ENCODE data around the gene CRY1. TPM values are rescaled to one million over a fixed set of nuclear protein-coding genes. Genes with fewer than 3 reads are reported as not detected.

Gene CRY1
- polyA plus RNA-seq, 1 of the 3 experiments (the other 2 are of a cell fraction), result 4.9 TPM

- TF ChIP-seq JUND (IDR thresholded peaks at IDR 0.05) (no peak), ZBTB33 (IDR thresholded peaks at IDR 0.05; ENCODE audit: borderline replicate concordance, low read depth) (no peak), USF1 (IDR thresholded peaks at IDR 0.05; ENCODE audit: borderline replicate concordance, low read depth) (no peak), ELF1 (IDR thresholded peaks at IDR 0.05) (no peak), MXI1 (IDR thresholded peaks at IDR 0.05; ENCODE audit: low read depth, low read length) (no peak), EZH2phosphoT487 (IDR thresholded peaks at IDR 0.05; ENCODE audit: borderline replicate concordance, low read depth) (no peak), RFX5 (IDR thresholded peaks at IDR 0.05; ENCODE audit: low read length) (no peak), GATA2 (CRISPR knock-in tag; IDR thresholded peaks at IDR 0.05) (no peak)
- POLR2A ChIA-PET, result no interaction called here
- Histone ChIP-seq H3K9ac (no peak overlapping the region), H3K27ac (ENCODE audit: low read depth in 2 of 2, low read length in 1 of 2) (no peak overlapping the region; a peak in 1 of 4 replicates), H3F3A (replicated peaks; ENCODE audit: insufficient read depth) (peaks cover 8% of the 10 kb centered on the region), H3K9me2 (no peaks in the 10 kb centered on the region), H3K36me3 (replicated peaks in 1 of 2; ENCODE audit: control insufficient read depth in 1 of 2, insufficient read depth in 2 of 2, low read length in 1 of 2) (peaks cover 13 to 14% of the 10 kb centered on the region in 2 experiments), H3K27me3 (ENCODE audit: insufficient read depth) (no peaks in the 10 kb centered on the region), H4K20me1 (ENCODE audit: insufficient read depth) (no peaks in the 10 kb centered on the region), H3K4me3 (ENCODE audit: low read depth in 2 of 2, low read length in 1 of 2) (peak overlapping the region in 1 of 2 experiments; percentile 72; a peak in 1 of 4 replicates), H3K9me3 (no peaks in the 10 kb centered on the region), H2AFZ (ENCODE audit: low read depth) (no peak overlapping the region), H3K79me2 (ENCODE audit: insufficient read depth) (peaks cover 17% of the 10 kb centered on the region), H3K4me1 (ENCODE audit: control insufficient read depth in 1 of 2, insufficient read depth in 2 of 2, low read depth in 1 of 2, low read length in 1 of 2) (peaks cover 6 to 13% of the 10 kb centered on the region in 2 experiments; a peak in 2 of 4 replicates), H3K4me2 (peak overlapping the region; percentile 76)
- DNase-seq, result no peak
- CTCF ChIA-PET, result no interaction called here
- 96% methylated on average over 5 of the region's 5 CpGs for WGBS (ENCODE audit: low lambda C conversion rate)
Observed at GRCh38 chr12:106985479-106985878, 107.9 kb downstream of the CRY1 start.

GRCh38 chr12:106984588-106985137, 108.7 kb downstream of the CRY1 start:
- no peak for TF ChIP-seq PBX3 (IDR thresholded peaks at IDR 0.05)
- no peak for TF ChIP-seq TAF1 (IDR thresholded peaks at IDR 0.05; ENCODE audit: borderline replicate concordance, low read depth, low read length)
- no peak for TF ChIP-seq ZBTB33 (IDR thresholded peaks at IDR 0.05; ENCODE audit: borderline replicate concordance, low read depth)
- TF ChIP-seq RFX5 (IDR thresholded peaks at IDR 0.05; ENCODE audit: low read length), result no peak
- TF ChIP-seq POLR2AphosphoS5 (IDR thresholded peaks at IDR 0.05; ENCODE audit: low read depth, low read length), result no peak
- no peak for TF ChIP-seq NFIC (IDR thresholded peaks at IDR 0.05; ENCODE audit: borderline replicate concordance)
- no peak for TF ChIP-seq USF2 (IDR thresholded peaks at IDR 0.05; ENCODE audit: borderline replicate concordance, low read depth, low read length)
- no peak for TF ChIP-seq EP300 (IDR thresholded peaks at IDR 0.05; ENCODE audit: borderline replicate concordance in 1 of 2, low read depth in 1 of 2, low read length in 1 of 2)
- no peak for TF ChIP-seq MEF2A (IDR thresholded peaks at IDR 0.05; ENCODE audit: borderline replicate concordance, low read depth)
- no peak for TF ChIP-seq JUND (IDR thresholded peaks at IDR 0.05)
- TF ChIP-seq EZH2phosphoT487 (IDR thresholded peaks at IDR 0.05; ENCODE audit: borderline replicate concordance, low read depth), result no peak
- no peak for TF ChIP-seq MXI1 (IDR thresholded peaks at IDR 0.05; ENCODE audit: low read depth, low read length)
- TF ChIP-seq FOXJ3 (CRISPR knock-in tag; IDR thresholded peaks at IDR 0.05), result no peak
- CTCF ChIA-PET, result interaction anchor here (1.1 kb wide), 1 partner anchor 10 kb away, joined by 3 read pairs; no protein-coding TSS in a partner anchor
- peaks cover 6 to 13% of the 10 kb centered on the region in 2 experiments; a peak in 2 of 4 replicates for H3K4me1 ChIP-seq (ENCODE audit: control insufficient read depth in 1 of 2, insufficient read depth in 2 of 2, low read depth in 1 of 2, low read length in 1 of 2)
- H3K4me3 ChIP-seq (ENCODE audit: low read depth in 2 of 2, low read length in 1 of 2), result no peak overlapping the region
- H3K27ac ChIP-seq (ENCODE audit: low read depth in 2 of 2, low read length in 1 of 2), result no peak overlapping the region
- no peaks in the 10 kb centered on the region for H3K9me2 ChIP-seq
- peaks cover 17% of the 10 kb centered on the region for H3K79me2 ChIP-seq (ENCODE audit: insufficient read depth)
- H3K9me3 ChIP-seq, result no peaks in the 10 kb centered on the region
- H3K27me3 ChIP-seq (ENCODE audit: insufficient read depth), result no peaks in the 10 kb centered on the region
- H4K20me1 ChIP-seq (ENCODE audit: insufficient read depth), result no peaks in the 10 kb centered on the region
- POLR2A ChIA-PET, result interaction anchor here (1.9 kb wide), 1 partner anchor 29 kb away, joined by 11 read pairs; the partner anchor contains the start of gene TMEM263
- WGBS (ENCODE audit: low lambda C conversion rate), result 93% methylated on average over 6 of the region's 6 CpGs
- no peak overlapping the region for H3K9ac ChIP-seq
- DNase-seq, result no peak
- no peak overlapping the region for H3K4me2 ChIP-seq
- H3F3A ChIP-seq (replicated peaks; ENCODE audit: insufficient read depth), result peaks cover 8% of the 10 kb centered on the region
- no peak overlapping the region for H2AFZ ChIP-seq (ENCODE audit: low read depth)
- peaks cover 14 to 16% of the 10 kb centered on the region in 2 experiments for H3K36me3 ChIP-seq (replicated peaks in 1 of 2; ENCODE audit: control insufficient read depth in 1 of 2, insufficient read depth in 2 of 2, low read length in 1 of 2)
